ENCODE measurements around the gene COA8. TPM values are rescaled to one million over a fixed set of nuclear protein-coding genes. Genes with fewer than 3 reads are reported as not detected.

COA8 gene
- polyA plus RNA-seq, 1 donor from 2014 or later, result 169 TPM

GRCh38 chr14:103549361-103550311 is 13.1 kb upstream of the COA8 start:
- Histone ChIP-seq H2AFZ (ENCODE audit: low read depth, low read length) (no peak overlapping the region), H3K4me2 (ENCODE audit: low read length) (no peak overlapping the region), H4K20me1 (ENCODE audit: insufficient read depth) (no peaks in the 10 kb centered on the region), H3K9me3 (ENCODE audit: low read length) (no peaks in the 10 kb centered on the region), H3K9ac (ENCODE audit: low read length) (no peak overlapping the region), H3K36me3 (ENCODE audit: insufficient read depth, low read length) (no peaks in the 10 kb centered on the region), H3F3A (ENCODE audit: insufficient read depth, low read length, poor library complexity, severe bottlenecking) (no peaks in the 10 kb centered on the region), H3K27me3 (ENCODE audit: insufficient read depth, low read depth, low read length) (no peaks in the 10 kb centered on the region), H3K27ac (ENCODE audit: low read length) (no peak overlapping the region), H3K4me3 (ENCODE audit: low read length) (no peak overlapping the region), H3K9me2 (ENCODE audit: insufficient read depth, low read length) (no peaks in the 10 kb centered on the region), H3K79me2 (replicated peaks; ENCODE audit: insufficient read depth, low read length) (no peaks in the 10 kb centered on the region)
- TF ChIP-seq POLR2AphosphoS5 (IDR thresholded peaks at IDR 0.05), result no peak
- TF ChIP-seq RAD21 (conservative IDR thresholded peaks at IDR 0.05), result no peak
- no peak for TF ChIP-seq EP300 (conservative IDR thresholded peaks at IDR 0.05; ENCODE audit: poor library complexity, severe bottlenecking)
- TF ChIP-seq TAF1 (IDR thresholded peaks at IDR 0.05; ENCODE audit: low read depth), result no peak
- TF ChIP-seq, protein P1, sequence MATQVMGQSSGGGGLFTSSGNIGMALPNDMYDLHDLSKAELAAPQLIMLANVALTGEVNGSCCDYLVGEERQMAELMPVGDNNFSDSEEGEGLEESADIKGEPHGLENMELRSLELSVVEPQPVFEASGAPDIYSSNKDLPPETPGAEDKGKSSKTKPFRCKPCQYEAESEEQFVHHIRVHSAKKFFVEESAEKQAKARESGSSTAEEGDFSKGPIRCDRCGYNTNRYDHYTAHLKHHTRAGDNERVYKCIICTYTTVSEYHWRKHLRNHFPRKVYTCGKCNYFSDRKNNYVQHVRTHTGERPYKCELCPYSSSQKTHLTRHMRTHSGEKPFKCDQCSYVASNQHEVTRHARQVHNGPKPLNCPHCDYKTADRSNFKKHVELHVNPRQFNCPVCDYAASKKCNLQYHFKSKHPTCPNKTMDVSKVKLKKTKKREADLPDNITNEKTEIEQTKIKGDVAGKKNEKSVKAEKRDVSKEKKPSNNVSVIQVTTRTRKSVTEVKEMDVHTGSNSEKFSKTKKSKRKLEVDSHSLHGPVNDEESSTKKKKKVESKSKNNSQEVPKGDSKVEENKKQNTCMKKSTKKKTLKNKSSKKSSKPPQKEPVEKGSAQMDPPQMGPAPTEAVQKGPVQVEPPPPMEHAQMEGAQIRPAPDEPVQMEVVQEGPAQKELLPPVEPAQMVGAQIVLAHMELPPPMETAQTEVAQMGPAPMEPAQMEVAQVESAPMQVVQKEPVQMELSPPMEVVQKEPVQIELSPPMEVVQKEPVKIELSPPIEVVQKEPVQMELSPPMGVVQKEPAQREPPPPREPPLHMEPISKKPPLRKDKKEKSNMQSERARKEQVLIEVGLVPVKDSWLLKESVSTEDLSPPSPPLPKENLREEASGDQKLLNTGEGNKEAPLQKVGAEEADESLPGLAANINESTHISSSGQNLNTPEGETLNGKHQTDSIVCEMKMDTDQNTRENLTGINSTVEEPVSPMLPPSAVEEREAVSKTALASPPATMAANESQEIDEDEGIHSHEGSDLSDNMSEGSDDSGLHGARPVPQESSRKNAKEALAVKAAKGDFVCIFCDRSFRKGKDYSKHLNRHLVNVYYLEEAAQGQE (IDR thresholded peaks at IDR 0.05; ENCODE audit: borderline replicate concordance), result no peak
- TF ChIP-seq CTCF (IDR thresholded peaks at IDR 0.05; ENCODE audit: poor library complexity, severe bottlenecking), result no peak
- no peak for TF ChIP-seq EZH2 (IDR thresholded peaks at IDR 0.05; ENCODE audit: borderline replicate concordance, insufficient read depth, low read length, poor library complexity, severe bottlenecking)
- no peak for TF ChIP-seq SMC3 (conservative IDR thresholded peaks at IDR 0.05; ENCODE audit: poor library complexity)
- TF ChIP-seq MXI1 (conservative IDR thresholded peaks at IDR 0.05; ENCODE audit: poor library complexity, severe bottlenecking), result no peak

GRCh38 chr14:103550451-103551337 is 12.1 kb upstream of the COA8 start:
- H3F3A ChIP-seq (ENCODE audit: insufficient read depth, low read length, poor library complexity, severe bottlenecking), result no peaks in the 10 kb centered on the region
- H4K20me1 ChIP-seq (ENCODE audit: insufficient read depth), result no peaks in the 10 kb centered on the region
- no peaks in the 10 kb centered on the region for H3K9me3 ChIP-seq (ENCODE audit: low read length)
- H3K4me2 ChIP-seq (ENCODE audit: low read length), result no peak overlapping the region
- no peak overlapping the region for H3K4me3 ChIP-seq (ENCODE audit: low read length)
- H3K27me3 ChIP-seq (ENCODE audit: insufficient read depth, low read depth, low read length), result no peaks in the 10 kb centered on the region
- H2AFZ ChIP-seq (ENCODE audit: low read depth, low read length), result no peak overlapping the region
- no peak overlapping the region for H3K27ac ChIP-seq (ENCODE audit: low read length)
- H3K36me3 ChIP-seq (ENCODE audit: insufficient read depth, low read length), result no peaks in the 10 kb centered on the region
- no peaks in the 10 kb centered on the region for H3K79me2 ChIP-seq (replicated peaks; ENCODE audit: insufficient read depth, low read length)
- TF ChIP-seq MXI1 (conservative IDR thresholded peaks at IDR 0.05; ENCODE audit: poor library complexity, severe bottlenecking) (no peak), CTCF (IDR thresholded peaks at IDR 0.05; ENCODE audit: poor library complexity, severe bottlenecking) (no peak), EP300 (conservative IDR thresholded peaks at IDR 0.05; ENCODE audit: poor library complexity, severe bottlenecking) (no peak), POLR2AphosphoS5 (IDR thresholded peaks at IDR 0.05) (no peak), TAF1 (IDR thresholded peaks at IDR 0.05; ENCODE audit: low read depth) (no peak), SMC3 (conservative IDR thresholded peaks at IDR 0.05; ENCODE audit: poor library complexity) (no peak), RAD21 (conservative IDR thresholded peaks at IDR 0.05) (no peak), EZH2 (IDR thresholded peaks at IDR 0.05; ENCODE audit: borderline replicate concordance, insufficient read depth, low read length, poor library complexity, severe bottlenecking) (no peak)
- TF ChIP-seq, protein P1 (IDR thresholded peaks at IDR 0.05; ENCODE audit: borderline replicate concordance), result no peak
- H3K9me2 ChIP-seq (ENCODE audit: insufficient read depth, low read length), result no peaks in the 10 kb centered on the region
- H3K9ac ChIP-seq (ENCODE audit: low read length), result no peak overlapping the region
